Keratinocyte (primary cell): ENCODE data around the gene PRKRA. TPM values are rescaled to one million over a fixed set of nuclear protein-coding genes. Genes with fewer than 3 reads are reported as not detected.
A peak's percentile ranks its signal among the peaks of the same experiment; 100 is the strongest.

Source experiments
- DNase-seq: peaks from one replicate; pipeline ENCODE4 v3.0.0-alpha.2; 2011; ENCODE audit warnings: low read depth, missing footprints, low spot score
- FAIRE-seq: peaks from 2 replicates; lab custom pipeline; 2011; peaks lifted over from hg19 to GRCh38; lab: Jason Lieb, UNC
- H2AFZ ChIP-seq: 2 replicates; pipeline ENCODE4 v1.6.0; 2012; ENCODE audit warnings: low read length, control low read depth, inconsistent platforms; ENCODE audit not compliant: control insufficient read depth
- H3K27ac ChIP-seq: 2 replicates; pipeline ENCODE4 v1.5.1; 2011; ENCODE audit warnings: low read length; ENCODE audit not compliant: control insufficient read depth, insufficient read depth
- H3K27me3 ChIP-seq: 3 replicates; pipeline ENCODE4 v1.6.0; 2011; ENCODE audit warnings: low read length; ENCODE audit not compliant: control insufficient read depth, insufficient read depth; ENCODE audit errors: extremely low read depth
- H3K36me3 ChIP-seq, 2 experiments: 2 replicates in 1 of 2; 3 replicates in 1 of 2; pipeline ENCODE4 v1.5.1; 2011; ENCODE audit warnings: low read length in 2 of 2, mild to moderate bottlenecking in 1 of 2; ENCODE audit not compliant: control insufficient read depth in 2 of 2, insufficient read depth in 2 of 2; ENCODE audit errors: extremely low read depth in 1 of 2
- H3K4me1 ChIP-seq: 3 replicates; pipeline ENCODE4 v1.5.1; 2011; ENCODE audit warnings: low read length; ENCODE audit not compliant: control insufficient read depth, insufficient read depth; ENCODE audit errors: extremely low read depth
- H3K4me2 ChIP-seq: 3 replicates; pipeline ENCODE4 v1.6.0; 2011; ENCODE audit warnings: low read depth, low read length; ENCODE audit not compliant: control insufficient read depth, insufficient read depth; ENCODE audit errors: extremely low read depth
- H3K4me3 ChIP-seq, 3 experiments: fragments of 200-600 bp in 1 of 3; sonication (generic) in 1 of 3; 2 replicates in 2 of 3; 3 replicates in 1 of 3; pipeline ENCODE4 v1.5.1; 2011 to 2016; ENCODE audit warnings: low read length in 3 of 3, mild to moderate bottlenecking in 3 of 3, control low read depth in 2 of 3, inconsistent platforms in 1 of 3, low read depth in 1 of 3, mixed read lengths in 1 of 3, mixed run types in 1 of 3, moderate library complexity in 1 of 3; ENCODE audit not compliant: control insufficient read depth in 2 of 3, insufficient read depth in 2 of 3; ENCODE audit errors: extremely low read depth in 1 of 3
- H3K79me2 ChIP-seq: 2 replicates; pipeline ENCODE4 v1.6.0; 2012; ENCODE audit warnings: low read length; ENCODE audit not compliant: control insufficient read depth, insufficient read depth
- H3K9ac ChIP-seq: 3 replicates; pipeline ENCODE4 v1.6.0; 2011; ENCODE audit warnings: low read length; ENCODE audit not compliant: control insufficient read depth, insufficient read depth; ENCODE audit errors: extremely low read depth
- H3K9me1 ChIP-seq: 3 replicates; pipeline ENCODE4 v1.6.0; 2011; ENCODE audit warnings: low read length; ENCODE audit not compliant: control insufficient read depth, insufficient read depth; ENCODE audit errors: extremely low read depth
- H3K9me3 ChIP-seq: 2 replicates; pipeline ENCODE4 v1.5.1; 2012; ENCODE audit warnings: low read depth, low read length; ENCODE audit not compliant: control insufficient read depth
- H4K20me1 ChIP-seq: 3 replicates; pipeline ENCODE4 v1.6.0; 2011; ENCODE audit warnings: low read length; ENCODE audit not compliant: control insufficient read depth, insufficient read depth; ENCODE audit errors: extremely low read depth
- EZH2 ChIP-seq: IDR thresholded peaks from one replicate; pipeline ENCODE4 v1.6.1; 2012; ENCODE audit warnings: inconsistent platforms, mild to moderate bottlenecking, low read length, moderate library complexity
- dilution Hi-C: fragments of 300-500 bp; cut with MboI; formaldehyde crosslinking; loops from one replicate; pipeline ENCODE4 v1.7.0; 2020; ENCODE audit warnings: low sequenced_read_pairs; ENCODE audit not compliant: extremely low pct_ligation_motif_present
- polyA plus RNA-seq, 5 experiments: library from polyadenylated mRNA; depleted of rRNA in 3 of 5; stranded (reverse) in 3 of 5; stranded (forward) in 1 of 5; unstranded in 1 of 5; fragments of >200 nt; gene quantifications; 1 replicate in 1 of 5; 2 replicates in 3 of 5; 3 replicates in 1 of 5; pipeline versions ENCODE4 v1.2.1 to v1.2.3, GENCODE V29; 2011 to 2012; ENCODE audit warnings: missing spikeins in 2 of 5, low read depth in 1 of 5, low replicate concordance in 1 of 5
- TF ChIP-seq, protein P1 (sequence below), 3 experiments: IDR thresholded peaks in 1 of 3; conservative IDR thresholded peaks in 1 of 3; optimal IDR thresholded peaks in 1 of 3; 2 replicates in 2 of 3; 3 replicates in 1 of 3; pipeline versions ENCODE3 to v1.5.1; 2011; ENCODE audit warnings: low read length in 3 of 3, mild to moderate bottlenecking in 3 of 3, moderate library complexity in 2 of 3, control low read depth in 1 of 3, inconsistent platforms in 1 of 3; ENCODE audit not compliant: insufficient read depth in 2 of 3; ENCODE audit errors: extremely low read depth in 1 of 3

The PRKRA gene
- polyA plus RNA-seq, 1 donor (not counting 4 experiments of a cell fraction or from before 2014, with no cell fraction given): 38.4 TPM

DNA sequence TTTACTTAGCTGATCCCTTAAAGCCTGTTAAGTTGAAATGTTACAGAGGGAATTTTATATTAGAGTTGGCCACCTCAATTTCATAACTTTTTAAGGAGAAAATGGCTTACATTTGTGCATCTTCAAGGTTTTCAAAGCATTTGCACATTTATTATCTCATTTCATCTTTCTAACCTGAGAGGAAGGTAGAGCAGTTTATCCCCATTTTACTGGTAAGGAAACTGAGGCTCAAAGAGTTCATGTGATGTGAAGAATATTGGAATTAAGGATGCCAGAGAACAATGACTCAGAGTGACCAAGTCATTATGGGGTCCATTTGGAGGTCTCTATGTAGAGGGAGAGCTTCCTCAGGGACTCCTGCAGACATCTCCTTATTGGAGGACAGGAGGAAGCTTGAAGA lies 35.0 kb downstream of the PRKRA start:
- no peaks in the 10 kb centered on the region for H3K9me3 ChIP-seq
- peaks cover 30% of the 10 kb centered on the region for H3K4me1 ChIP-seq
- H4K20me1 ChIP-seq: no peaks in the 10 kb centered on the region
- DNase-seq (no peak), FAIRE-seq (no peak)
- H3K9me1 ChIP-seq: no peaks in the 10 kb centered on the region
- H3K4me2 ChIP-seq: no peak overlapping the region
- H2AFZ ChIP-seq: no peak overlapping the region
- dilution Hi-C loops: no loop called here
- peaks cover 4% of the 10 kb centered on the region for H3K79me2 ChIP-seq
- H3K4me3 ChIP-seq: no peak overlapping the region
- H3K27ac ChIP-seq: no peak overlapping the region
- TF ChIP-seq EZH2: no peak
- TF ChIP-seq, protein P1, sequence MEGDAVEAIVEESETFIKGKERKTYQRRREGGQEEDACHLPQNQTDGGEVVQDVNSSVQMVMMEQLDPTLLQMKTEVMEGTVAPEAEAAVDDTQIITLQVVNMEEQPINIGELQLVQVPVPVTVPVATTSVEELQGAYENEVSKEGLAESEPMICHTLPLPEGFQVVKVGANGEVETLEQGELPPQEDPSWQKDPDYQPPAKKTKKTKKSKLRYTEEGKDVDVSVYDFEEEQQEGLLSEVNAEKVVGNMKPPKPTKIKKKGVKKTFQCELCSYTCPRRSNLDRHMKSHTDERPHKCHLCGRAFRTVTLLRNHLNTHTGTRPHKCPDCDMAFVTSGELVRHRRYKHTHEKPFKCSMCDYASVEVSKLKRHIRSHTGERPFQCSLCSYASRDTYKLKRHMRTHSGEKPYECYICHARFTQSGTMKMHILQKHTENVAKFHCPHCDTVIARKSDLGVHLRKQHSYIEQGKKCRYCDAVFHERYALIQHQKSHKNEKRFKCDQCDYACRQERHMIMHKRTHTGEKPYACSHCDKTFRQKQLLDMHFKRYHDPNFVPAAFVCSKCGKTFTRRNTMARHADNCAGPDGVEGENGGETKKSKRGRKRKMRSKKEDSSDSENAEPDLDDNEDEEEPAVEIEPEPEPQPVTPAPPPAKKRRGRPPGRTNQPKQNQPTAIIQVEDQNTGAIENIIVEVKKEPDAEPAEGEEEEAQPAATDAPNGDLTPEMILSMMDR (optimal IDR thresholded peaks at IDR 0.05 in 1 of 3, IDR thresholded peaks at IDR 0.05 in 1 of 3, conservative IDR thresholded peaks at IDR 0.05 in 1 of 3; ENCODE audit: extremely low read depth in 1 of 3, insufficient read depth in 2 of 3, low read length in 3 of 3): no peak
- H3K9ac ChIP-seq: no peak overlapping the region
- H3K36me3 ChIP-seq: no peaks in the 10 kb centered on the region
- H3K27me3 ChIP-seq: no peaks in the 10 kb centered on the region

GRCh38 chr2:178414266-178415247 lies 36.4 kb downstream of the PRKRA start:
- FAIRE-seq (peak; percentile 80), DNase-seq (peak; percentile 73)
- Histone ChIP-seq H3K9me3 (no peaks in the 10 kb centered on the region), H3K36me3 (no peaks in the 10 kb centered on the region), H3K9ac (peak overlapping the region; percentile 89), H3K27me3 (no peaks in the 10 kb centered on the region), H3K79me2 (peaks cover 4% of the 10 kb centered on the region), H3K27ac (peak overlapping the region; percentile 91), H3K4me2 (peak overlapping the region; percentile 94), H3K9me1 (no peaks in the 10 kb centered on the region), H3K4me3 (peak overlapping the region; percentile 56 to 95 (median 90)), H2AFZ (peak overlapping the region; percentile 87), H4K20me1 (no peaks in the 10 kb centered on the region), H3K4me1 (peaks cover 30% of the 10 kb centered on the region)
- TF ChIP-seq, protein P1 (optimal IDR thresholded peaks at IDR 0.05 in 1 of 3, IDR thresholded peaks at IDR 0.05 in 1 of 3, conservative IDR thresholded peaks at IDR 0.05 in 1 of 3; ENCODE audit: extremely low read depth in 1 of 3, insufficient read depth in 2 of 3, low read length in 3 of 3): peak; percentile 88 to 97 (median 89)
- TF ChIP-seq EZH2: no peak
- dilution Hi-C loops: no loop called here
